Choroid plexus epithelial cell (primary cell): ENCODE measurements around the gene DAPP1.
A peak's percentile ranks its signal among the peaks of the same experiment; 100 is the strongest.

Experiments
- DNase-seq: peaks from one replicate; pipeline ENCODE4 v3.0.0-alpha.2; 2010; ENCODE audit warnings: low read depth
- H3K4me3 ChIP-seq: 2 replicates; pipeline ENCODE4 v1.5.1; 2011; ENCODE audit warnings: low read depth, mild to moderate bottlenecking, control low read depth, low read length, moderate library complexity
- CTCF ChIP-seq: conservative IDR thresholded peaks from 2 replicates; pipeline ENCODE4 v1.5.1; 2011; ENCODE audit warnings: low read depth, mild to moderate bottlenecking, control low read depth, inconsistent platforms, low read length, moderate library complexity

DAPP1 gene

GRCh38 chr4:99853999-99854398 lies 37.4 kb downstream of the DAPP1 start:
- DNase-seq: no peak
- H3K4me3 ChIP-seq: no peak overlapping the region
- TF ChIP-seq CTCF: no peak

GRCh38 chr4:99855678-99856077 lies 39.1 kb downstream of the DAPP1 start:
- no peak for TF ChIP-seq CTCF
- H3K4me3 ChIP-seq: no peak overlapping the region
- no peak for DNase-seq

GRCh38 chr4:99856166-99856565 lies 39.5 kb downstream of the DAPP1 start:
- H3K4me3 ChIP-seq: no peak overlapping the region
- DNase-seq: peak; percentile 56
- TF ChIP-seq CTCF: no peak

GRCh38 chr4:99857307-99857706 lies 40.7 kb downstream of the DAPP1 start:
- no peak for TF ChIP-seq CTCF
- H3K4me3 ChIP-seq: no peak overlapping the region
- DNase-seq: no peak

GRCh38 chr4:99859618-99860017 lies 43.0 kb downstream of the DAPP1 start:
- DNase-seq: no peak
- no peak overlapping the region for H3K4me3 ChIP-seq
- TF ChIP-seq CTCF: no peak

GRCh38 chr4:99860521-99860920 lies 43.9 kb downstream of the DAPP1 start:
- no peak overlapping the region for H3K4me3 ChIP-seq
- no peak for TF ChIP-seq CTCF
- no peak for DNase-seq

GRCh38 chr4:99861120-99861905 lies 44.7 kb downstream of the DAPP1 start:
- TF ChIP-seq CTCF: no peak
- no peak for DNase-seq
- H3K4me3 ChIP-seq: no peak overlapping the region
